SK-N-SH (cell line): ENCODE data around the gene IMPDH1. TPM values are rescaled to one million over a fixed set of nuclear protein-coding genes. Genes with fewer than 3 reads are reported as not detected.

Source experiments
- CTCF ChIA-PET: fragments of 300-600, 350-600 bp; formaldehyde crosslinking; extraction: SDS; loops from one replicate; lab custom pipeline; 2021; lab: Yijun Ruan, JAX
- POLR2A ChIA-PET: fragments of 350-600 bp; sonication (Branson Sonifier 250); formaldehyde crosslinking; extraction: SDS; loops from one replicate; lab custom pipeline; 2020; ENCODE audit warnings: antibody characterized with exemption, inconsistent platforms; lab: Yijun Ruan, JAX
- DNase-seq: peaks from one replicate; pipeline ENCODE4 v3.0.0; 2012
- H2AFZ ChIP-seq: fragments of 200-600 bp; sonication (generic); 2 replicates; pipeline ENCODE4 v1.8.1; 2016; ENCODE audit warnings: antibody characterized with exemption, mild to moderate bottlenecking, low read depth
- H3F3A ChIP-seq: fragments of 200-600 bp; sonication (generic); replicated peaks from 2 replicates; pipeline ENCODE3; 2016; ENCODE audit warnings: antibody characterized with exemption, mild to moderate bottlenecking; ENCODE audit not compliant: insufficient read depth
- H3K27ac ChIP-seq, 2 experiments: fragments of 200-500 bp in 1 of 2; fragments of 200-600 bp in 1 of 2; sonication (Bioruptor generic) in 1 of 2; sonication (generic), shearing (Covaris generic) in 1 of 2; 2 replicates each; pipeline versions ENCODE4 v1.5.1 to v1.6.1; 2014 to 2016; ENCODE audit warnings: low read depth in 2 of 2, inconsistent platforms in 1 of 2, low read length in 1 of 2, mild to moderate bottlenecking in 1 of 2, mixed read lengths in 1 of 2
- H3K27me3 ChIP-seq: fragments of 200-600 bp; sonication (generic), shearing (Covaris generic); 2 replicates; pipeline ENCODE4 v1.6.1; 2016; ENCODE audit warnings: mixed run types; ENCODE audit not compliant: insufficient read depth
- H3K36me3 ChIP-seq, 2 experiments: fragments of 200-500 bp in 1 of 2; fragments of 200-600 bp in 1 of 2; sonication (Bioruptor generic) in 1 of 2; sonication (generic) in 1 of 2; replicated peaks in 1 of 2; 2 replicates each; pipeline versions ENCODE3 to v1.5.1; 2014 to 2016; ENCODE audit warnings: low read length in 1 of 2, mild to moderate bottlenecking in 1 of 2; ENCODE audit not compliant: insufficient read depth in 2 of 2, control insufficient read depth in 1 of 2
- H3K4me1 ChIP-seq, 2 experiments: fragments of 200-500 bp in 1 of 2; fragments of 200-600 bp in 1 of 2; sonication (Bioruptor generic) in 1 of 2; sonication (generic), shearing (Covaris generic) in 1 of 2; 2 replicates each; pipeline versions ENCODE4 v1.5.1 to v1.6.1; 2014 to 2016; ENCODE audit warnings: low read depth in 1 of 2, low read length in 1 of 2, mixed run types in 1 of 2; ENCODE audit not compliant: insufficient read depth in 2 of 2, control insufficient read depth in 1 of 2
- H3K4me2 ChIP-seq: fragments of 200-600 bp; sonication (generic), shearing (Covaris generic); 2 replicates; pipeline ENCODE4 v1.6.1; 2017; ENCODE audit warnings: mixed run types
- H3K4me3 ChIP-seq, 2 experiments: fragments of 200-500 bp in 1 of 2; fragments of 200-600 bp in 1 of 2; sonication (Bioruptor generic) in 1 of 2; sonication (generic), shearing (Covaris generic) in 1 of 2; 2 replicates each; pipeline versions ENCODE4 v1.5.1 to v1.8.1; 2014 to 2016; ENCODE audit warnings: low read depth in 2 of 2, inconsistent platforms in 1 of 2, low read length in 1 of 2, mild to moderate bottlenecking in 1 of 2, mixed read lengths in 1 of 2, moderate library complexity in 1 of 2
- H3K79me2 ChIP-seq: fragments of 200-600 bp; sonication (generic); 2 replicates; pipeline ENCODE4 v1.8.1; 2017; ENCODE audit warnings: mild to moderate bottlenecking; ENCODE audit not compliant: insufficient read depth
- H3K9ac ChIP-seq: fragments of 200-600 bp; sonication (generic); 2 replicates; pipeline ENCODE4 v1.6.1; 2017; ENCODE audit warnings: mixed run types
- H3K9me2 ChIP-seq: fragments of 200-600 bp; sonication (generic); 2 replicates; pipeline ENCODE4 v1.6.1; 2017; ENCODE audit warnings: mixed run types
- H3K9me3 ChIP-seq: fragments of 200-600 bp; sonication (generic); 2 replicates; pipeline ENCODE4 v1.6.1; 2017; ENCODE audit warnings: mixed run types, mild to moderate bottlenecking, moderate library complexity
- H4K20me1 ChIP-seq: fragments of 200-600 bp; sonication (generic); 2 replicates; pipeline ENCODE4 v1.6.1; 2017; ENCODE audit warnings: mild to moderate bottlenecking, mixed run types; ENCODE audit not compliant: insufficient read depth
- CHD2 ChIP-seq: fragments of 150-350 bp; IDR thresholded peaks from 2 replicates; pipeline ENCODE4 v1.6.1; 2018; ENCODE audit warnings: low read length; ENCODE audit not compliant: partially characterized antibody
- EP300 ChIP-seq, 2 experiments: IDR thresholded peaks; 2 replicates each; pipeline versions ENCODE4 v1.4.0 to v1.6.1; 2012; ENCODE audit warnings: borderline replicate concordance in 1 of 2, low read depth in 1 of 2, low read length in 1 of 2
- FOSL2 ChIP-seq: IDR thresholded peaks from 2 replicates; pipeline ENCODE4 v1.4.0; 2012; ENCODE audit warnings: low read depth, mild to moderate bottlenecking, moderate library complexity, borderline replicate concordance
- FOXJ3 ChIP-seq: sonication (generic); formaldehyde crosslinking; IDR thresholded peaks from 2 replicates; pipeline ENCODE4 v1.5.1; 2020; ENCODE audit warnings: mild to moderate bottlenecking, missing genetic modification reagents
- GATA2 ChIP-seq: sonication (generic); formaldehyde crosslinking; IDR thresholded peaks from 2 replicates; pipeline ENCODE4 v1.5.0; 2020; ENCODE audit warnings: mild to moderate bottlenecking, missing genetic modification reagents
- IRF3 ChIP-seq: fragments of 150-350 bp; IDR thresholded peaks from 2 replicates; pipeline ENCODE4 v1.6.1; 2016; ENCODE audit warnings: mild to moderate bottlenecking, low read depth, low read length
- MXI1 ChIP-seq: IDR thresholded peaks from 2 replicates; pipeline ENCODE4 v1.6.1; 2012; ENCODE audit warnings: mild to moderate bottlenecking, low read depth, low read length, improper control_type of control experiment
- NFIC ChIP-seq: IDR thresholded peaks from 2 replicates; pipeline ENCODE4 v1.4.0; 2012; ENCODE audit warnings: borderline replicate concordance
- NRF1 ChIP-seq: IDR thresholded peaks from 2 replicates; pipeline ENCODE4 v1.6.1; 2012; ENCODE audit warnings: low read depth, mild to moderate bottlenecking, low read length
- RCOR1 ChIP-seq: fragments of 150-350 bp; IDR thresholded peaks from 2 replicates; pipeline ENCODE4 v1.6.1; 2017; ENCODE audit warnings: antibody characterized with exemption, low read length
- RFX5 ChIP-seq: IDR thresholded peaks from 2 replicates; pipeline ENCODE4 v1.6.1; 2012; ENCODE audit warnings: mild to moderate bottlenecking, improper control_type of control experiment, low read length
- SIN3A ChIP-seq: IDR thresholded peaks from 2 replicates; pipeline ENCODE4 v1.6.1; 2012; ENCODE audit warnings: low read depth, mild to moderate bottlenecking, low read length, moderate library complexity, borderline replicate concordance
- TAF1 ChIP-seq: IDR thresholded peaks from 2 replicates; pipeline ENCODE4 v1.6.1; 2012; ENCODE audit warnings: low read depth, mild to moderate bottlenecking, low read length, moderate library complexity, borderline replicate concordance
- TEAD4 ChIP-seq: IDR thresholded peaks from 2 replicates; pipeline ENCODE4 v1.4.0; 2012; ENCODE audit warnings: mild to moderate bottlenecking, borderline replicate concordance; ENCODE audit not compliant: insufficient read depth
- YY1 ChIP-seq: IDR thresholded peaks from 2 replicates; pipeline ENCODE4 v1.4.0; 2012; ENCODE audit warnings: low read depth, mild to moderate bottlenecking
- WGBS: methylation state at CpG from one replicate; pipeline ENCODE4 v1.1.6; 2017; ENCODE audit warnings: low lambda C conversion rate; 5-methylcytosine and 5-hydroxymethylcytosine counted together
- polyA plus RNA-seq, 3 experiments: library from polyadenylated mRNA; depleted of rRNA; stranded (reverse); fragments of >200 nt; gene quantifications; 2 replicates each; pipeline ENCODE4 v1.2.3, GENCODE V29; 2012
- TF ChIP-seq, protein P1 (sequence below): IDR thresholded peaks from 2 replicates; pipeline ENCODE4 v1.4.0; 2012; ENCODE audit warnings: low read depth, borderline replicate concordance
- TF ChIP-seq, protein P2 (sequence below): fragments of 150-350 bp; IDR thresholded peaks from 2 replicates; pipeline ENCODE4 v1.6.1; 2017; ENCODE audit warnings: antibody characterized with exemption, low read length, low read depth, borderline replicate concordance

IMPDH1 gene
- polyA plus RNA-seq, 1 of the 3 experiments (the other 2 are of a cell fraction): 80.4 TPM

GRCh38 chr7:128446306-128446705 is 36.5 kb upstream of the IMPDH1 start:
- TF ChIP-seq, protein P1, sequence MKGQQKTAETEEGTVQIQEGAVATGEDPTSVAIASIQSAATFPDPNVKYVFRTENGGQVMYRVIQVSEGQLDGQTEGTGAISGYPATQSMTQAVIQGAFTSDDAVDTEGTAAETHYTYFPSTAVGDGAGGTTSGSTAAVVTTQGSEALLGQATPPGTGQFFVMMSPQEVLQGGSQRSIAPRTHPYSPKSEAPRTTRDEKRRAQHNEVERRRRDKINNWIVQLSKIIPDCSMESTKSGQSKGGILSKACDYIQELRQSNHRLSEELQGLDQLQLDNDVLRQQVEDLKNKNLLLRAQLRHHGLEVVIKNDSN: no peak
- peak; percentile 98 for TF ChIP-seq MXI1
- no peak for TF ChIP-seq IRF3
- TF ChIP-seq GATA2 (CRISPR knock-in tag): peak; percentile 81
- TF ChIP-seq NFIC: peak; percentile 23; the same call in 1 of the 2 replicates
- TF ChIP-seq RCOR1: peak; percentile 69; the same call in 1 of the 2 replicates
- no peak for TF ChIP-seq SIN3A
- TF ChIP-seq EP300 (IDR thresholded peaks at IDR 0.05; ENCODE audit: borderline replicate concordance in 1 of 2, low read depth in 1 of 2, low read length in 1 of 2): peak in 1 of 2 experiments; percentile 73; a peak in 1 of 4 replicates
- peak; percentile 66; the same call in 1 of the 2 replicates for TF ChIP-seq FOXJ3 (CRISPR knock-in tag)
- H3F3A ChIP-seq: no peaks in the 10 kb centered on the region
- no peaks in the 10 kb centered on the region for H3K9me3 ChIP-seq
- H3K4me3 ChIP-seq: no peak overlapping the region
- no peaks in the 10 kb centered on the region for H4K20me1 ChIP-seq
- no peaks in the 10 kb centered on the region for H3K79me2 ChIP-seq
- peak; percentile 79 for DNase-seq
- H3K9me2 ChIP-seq: no peaks in the 10 kb centered on the region
- no peak overlapping the region for H3K9ac ChIP-seq
- ChIA-PET POLR2A (interaction anchor here (0.6 to 0.8 kb wide), 2 partner anchors 9 to 251 kb away, joined by 3 to 4 read pairs; partner anchors contain the start of gene HILPDA), CTCF (interaction anchor here (0.9 to 15.1 kb wide), 8 partner anchors 9 to 98 kb away, joined by 3 to 236 read pairs (median 5); partner anchors contain the start of genes HILPDA and METTL2B)
- peak overlapping the region in 1 of 2 experiments; percentile 71; a peak in 2 of 4 replicates for H3K27ac ChIP-seq
- no peak overlapping the region for H2AFZ ChIP-seq
- H3K4me2 ChIP-seq: no peak overlapping the region
- no peaks in the 10 kb centered on the region for H3K27me3 ChIP-seq
- H3K4me1 ChIP-seq: peaks cover 0 to 18% of the 10 kb centered on the region in 2 experiments; a peak in 1 of 4 replicates
- no peaks in the 10 kb centered on the region for H3K36me3 ChIP-seq
- WGBS: 29% methylated on average over 5 of the region's 5 CpGs

GRCh38 chr7:128443831-128444600 is 34.2 kb upstream of the IMPDH1 start:
- TF ChIP-seq GATA2 (CRISPR knock-in tag): no peak
- TF ChIP-seq, protein P2, sequence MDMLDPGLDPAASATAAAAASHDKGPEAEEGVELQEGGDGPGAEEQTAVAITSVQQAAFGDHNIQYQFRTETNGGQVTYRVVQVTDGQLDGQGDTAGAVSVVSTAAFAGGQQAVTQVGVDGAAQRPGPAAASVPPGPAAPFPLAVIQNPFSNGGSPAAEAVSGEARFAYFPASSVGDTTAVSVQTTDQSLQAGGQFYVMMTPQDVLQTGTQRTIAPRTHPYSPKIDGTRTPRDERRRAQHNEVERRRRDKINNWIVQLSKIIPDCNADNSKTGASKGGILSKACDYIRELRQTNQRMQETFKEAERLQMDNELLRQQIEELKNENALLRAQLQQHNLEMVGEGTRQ: no peak
- TF ChIP-seq FOSL2: no peak
- TF ChIP-seq, protein P1: no peak
- TF ChIP-seq CHD2: no peak
- TF ChIP-seq YY1: no peak
- TF ChIP-seq NRF1: no peak
- no peak for TF ChIP-seq TAF1
- no peak for TF ChIP-seq RFX5
- no peak for TF ChIP-seq TEAD4
- Histone ChIP-seq H3K4me1 (peaks cover 0 to 18% of the 10 kb centered on the region in 2 experiments; a peak in 1 of 4 replicates), H3K27me3 (no peaks in the 10 kb centered on the region), H3F3A (no peaks in the 10 kb centered on the region), H3K9me3 (no peaks in the 10 kb centered on the region), H3K79me2 (no peaks in the 10 kb centered on the region), H3K36me3 (no peaks in the 10 kb centered on the region), H4K20me1 (no peaks in the 10 kb centered on the region), H2AFZ (no peak overlapping the region), H3K9me2 (no peaks in the 10 kb centered on the region), H3K9ac (no peak overlapping the region), H3K4me2 (no peak overlapping the region), H3K4me3 (no peak overlapping the region), H3K27ac (no peak overlapping the region)
- no peak for DNase-seq
- CTCF ChIA-PET: interaction anchor here (0.5 to 15.1 kb wide), 13 partner anchors 9 to 228 kb away, joined by 3 to 236 read pairs (median 3); partner anchors contain the start of gene GARIN1A
- 80% methylated on average over 7 of the region's 7 CpGs for WGBS
- POLR2A ChIA-PET: interaction anchor here (1.5 kb wide), 1 partner anchor 11 kb away, joined by 9 read pairs; the partner anchor contains the start of gene HILPDA
